GM19467 (cell line): ENCODE data around the gene ITGB1.
A peak's percentile ranks its signal among the peaks of the same experiment; 100 is the strongest.

Experiments used
- ATAC-seq: cut with Tn5 transposase; IDR thresholded peaks from one replicate; pipeline ENCODE4 v1.9.1; 2021; ENCODE audit warnings: mild to moderate bottlenecking, moderate library complexity; ENCODE audit not compliant: unreplicated experiment

ITGB1 gene

GRCh38 chr10:32956365-32957197 lies 1.4 kb downstream of the ITGB1 start:
- ATAC-seq = no peak

- ATAC-seq = no peak
Observed at GRCh38 chr10:32955790-32956189, 2.2 kb downstream of the ITGB1 start.

GRCh38 chr10:32955299-32955772 lies 2.7 kb downstream of the ITGB1 start:
- no peak for ATAC-seq

- ATAC-seq = no peak
Observed at GRCh38 chr10:32954545-32955298, 3.3 kb downstream of the ITGB1 start.

GRCh38 chr10:32954080-32954479 lies 4.0 kb downstream of the ITGB1 start:
- ATAC-seq = no peak

GRCh38 chr10:32953277-32953927 lies 4.6 kb downstream of the ITGB1 start:
- ATAC-seq = no peak

GRCh38 chr10:32952541-32953276 lies 5.3 kb downstream of the ITGB1 start:
- no peak for ATAC-seq

GRCh38 chr10:32952094-32952493 lies 5.9 kb downstream of the ITGB1 start:
- no peak for ATAC-seq

- no peak for ATAC-seq
Observed at GRCh38 chr10:32951111-32951510, 6.9 kb downstream of the ITGB1 start.

GRCh38 chr10:32950591-32951108 lies 7.4 kb downstream of the ITGB1 start:
- ATAC-seq = no peak

GRCh38 chr10:32949221-32949678 lies 8.8 kb downstream of the ITGB1 start:
- no peak for ATAC-seq

- ATAC-seq = no peak
Observed at GRCh38 chr10:32948451-32948850, 9.6 kb downstream of the ITGB1 start.

- no peak for ATAC-seq
Observed at GRCh38 chr10:32947586-32947985, 10.4 kb downstream of the ITGB1 start.

- no peak for ATAC-seq
Observed at GRCh38 chr10:32946108-32946507, 11.9 kb downstream of the ITGB1 start.

- ATAC-seq = peak; percentile 12
Observed at GRCh38 chr10:32943854-32944661, 14.0 kb downstream of the ITGB1 start.

- peak; percentile 67 for ATAC-seq
Observed at GRCh38 chr10:32943395-32943794, 14.6 kb downstream of the ITGB1 start.

- no peak for ATAC-seq
Observed at GRCh38 chr10:32942081-32942480, 15.9 kb downstream of the ITGB1 start.

GRCh38 chr10:32941357-32941756 lies 16.7 kb downstream of the ITGB1 start:
- no peak for ATAC-seq
